Measurements from ENCODE around the gene GLIS1. TPM values are rescaled to one million over a fixed set of nuclear protein-coding genes. Genes with fewer than 3 reads are reported as not detected.

The GLIS1 gene
- total RNA-seq, 1 donor from 2014 or later, result 0.07 TPM

GRCh38 chr1:53506355-53507050 is 232.5 kb downstream of the GLIS1 start:
- Histone ChIP-seq H4K20me1 (ENCODE audit: insufficient read depth, low read length) (peaks cover 35% of the 10 kb centered on the region), H3K4me3 (ENCODE audit: insufficient read depth, low read depth, low read length) (no peak overlapping the region), H3K27me3 (ENCODE audit: insufficient read depth, low read length) (peaks cover 4% of the 10 kb centered on the region), H3K79me2 (ENCODE audit: insufficient read depth, low read length) (no peaks in the 10 kb centered on the region), H3K36me3 (ENCODE audit: insufficient read depth, low read length) (no peaks in the 10 kb centered on the region), H3K4me1 (ENCODE audit: insufficient read depth, low read length) (peaks cover 2% of the 10 kb centered on the region), H3K27ac (ENCODE audit: low read depth, low read length) (no peak overlapping the region), H3K9me3 (ENCODE audit: insufficient read depth, low read depth, low read length) (no peaks in the 10 kb centered on the region), H3K4me2 (ENCODE audit: low read length) (no peak overlapping the region), H2AFZ (ENCODE audit: low read depth, low read length) (no peak overlapping the region), H3K9ac (ENCODE audit: low read length) (no peak overlapping the region)
- TF ChIP-seq CTCF (IDR thresholded peaks at IDR 0.05; ENCODE audit: insufficient read depth, low read depth, low read length) (no peak), EZH2 (IDR thresholded peaks at IDR 0.05; ENCODE audit: insufficient read depth, low read length) (no peak)
- no peak overlapping the region for H3K4me3 Mint-ChIP-seq (ENCODE audit: unreplicated experiment)
- no peaks in the 10 kb centered on the region for H3K36me3 Mint-ChIP-seq (ENCODE audit: low read depth, unreplicated experiment)
- DNase-seq (ENCODE audit: low read depth) (no peak), FAIRE-seq (no peak)
- peaks cover 28% of the 10 kb centered on the region for H3K27me3 Mint-ChIP-seq (ENCODE audit: low read depth, unreplicated experiment)
- H3K4me1 Mint-ChIP-seq (ENCODE audit: low read depth, unreplicated experiment), result peaks cover 1% of the 10 kb centered on the region
- H3K9me3 Mint-ChIP-seq (ENCODE audit: unreplicated experiment), result no peaks in the 10 kb centered on the region
- H3K27ac Mint-ChIP-seq (ENCODE audit: unreplicated experiment), result no peak overlapping the region

GRCh38 chr1:53505891-53506290 is 233.1 kb downstream of the GLIS1 start:
- no peak overlapping the region for H3K27ac Mint-ChIP-seq (ENCODE audit: unreplicated experiment)
- peaks cover 27% of the 10 kb centered on the region for H3K27me3 Mint-ChIP-seq (ENCODE audit: low read depth, unreplicated experiment)
- H2AFZ ChIP-seq (ENCODE audit: low read depth, low read length), result no peak overlapping the region
- no peaks in the 10 kb centered on the region for H3K36me3 ChIP-seq (ENCODE audit: insufficient read depth, low read length)
- peaks cover 32% of the 10 kb centered on the region for H4K20me1 ChIP-seq (ENCODE audit: insufficient read depth, low read length)
- H3K9me3 ChIP-seq (ENCODE audit: insufficient read depth, low read depth, low read length), result no peaks in the 10 kb centered on the region
- H3K4me2 ChIP-seq (ENCODE audit: low read length), result no peak overlapping the region
- DNase-seq (ENCODE audit: low read depth) (no peak), FAIRE-seq (no peak)
- no peaks in the 10 kb centered on the region for H3K36me3 Mint-ChIP-seq (ENCODE audit: low read depth, unreplicated experiment)
- H3K27me3 ChIP-seq (ENCODE audit: insufficient read depth, low read length), result peaks cover 8% of the 10 kb centered on the region
- no peak overlapping the region for H3K4me3 ChIP-seq (ENCODE audit: insufficient read depth, low read depth, low read length)
- peaks cover 1% of the 10 kb centered on the region for H3K4me1 Mint-ChIP-seq (ENCODE audit: low read depth, unreplicated experiment)
- H3K4me3 Mint-ChIP-seq (ENCODE audit: unreplicated experiment), result no peak overlapping the region
- H3K27ac ChIP-seq (ENCODE audit: low read depth, low read length), result no peak overlapping the region
- no peaks in the 10 kb centered on the region for H3K9me3 Mint-ChIP-seq (ENCODE audit: unreplicated experiment)
- H3K9ac ChIP-seq (ENCODE audit: low read length), result no peak overlapping the region
- H3K4me1 ChIP-seq (ENCODE audit: insufficient read depth, low read length), result peaks cover 2% of the 10 kb centered on the region
- TF ChIP-seq EZH2 (IDR thresholded peaks at IDR 0.05; ENCODE audit: insufficient read depth, low read length), result no peak
- no peak for TF ChIP-seq CTCF (IDR thresholded peaks at IDR 0.05; ENCODE audit: insufficient read depth, low read depth, low read length)
- H3K79me2 ChIP-seq (ENCODE audit: insufficient read depth, low read length), result no peaks in the 10 kb centered on the region

- H3K27ac Mint-ChIP-seq (ENCODE audit: unreplicated experiment), result no peak overlapping the region
These were observed 233.6 kb downstream of the GLIS1 start for GRCh38 chr1:53505401-53505800.

More at GRCh38 chr1:53505401-53505800, 233.6 kb downstream of the GLIS1 start:
- Histone ChIP-seq H3K4me2 (ENCODE audit: low read length) (no peak overlapping the region), H3K9me3 (ENCODE audit: insufficient read depth, low read depth, low read length) (no peaks in the 10 kb centered on the region), H3K79me2 (ENCODE audit: insufficient read depth, low read length) (no peaks in the 10 kb centered on the region), H3K4me3 (ENCODE audit: insufficient read depth, low read depth, low read length) (no peak overlapping the region), H3K9ac (ENCODE audit: low read length) (no peak overlapping the region), H2AFZ (ENCODE audit: low read depth, low read length) (no peak overlapping the region), H3K36me3 (ENCODE audit: insufficient read depth, low read length) (no peaks in the 10 kb centered on the region), H4K20me1 (ENCODE audit: insufficient read depth, low read length) (peaks cover 27% of the 10 kb centered on the region), H3K27me3 (ENCODE audit: insufficient read depth, low read length) (peaks cover 11% of the 10 kb centered on the region), H3K27ac (ENCODE audit: low read depth, low read length) (no peak overlapping the region), H3K4me1 (ENCODE audit: insufficient read depth, low read length) (peaks cover 2% of the 10 kb centered on the region)
- H3K4me3 Mint-ChIP-seq (ENCODE audit: unreplicated experiment), result no peak overlapping the region
- H3K27me3 Mint-ChIP-seq (ENCODE audit: low read depth, unreplicated experiment), result peaks cover 30% of the 10 kb centered on the region
- TF ChIP-seq EZH2 (IDR thresholded peaks at IDR 0.05; ENCODE audit: insufficient read depth, low read length) (no peak), CTCF (IDR thresholded peaks at IDR 0.05; ENCODE audit: insufficient read depth, low read depth, low read length) (no peak)
- H3K9me3 Mint-ChIP-seq (ENCODE audit: unreplicated experiment), result no peaks in the 10 kb centered on the region
- FAIRE-seq (no peak), DNase-seq (ENCODE audit: low read depth) (no peak)
- peaks cover 1% of the 10 kb centered on the region for H3K4me1 Mint-ChIP-seq (ENCODE audit: low read depth, unreplicated experiment)
- H3K36me3 Mint-ChIP-seq (ENCODE audit: low read depth, unreplicated experiment), result no peaks in the 10 kb centered on the region
